ENCODE data around the gene DPP6. TPM values are rescaled to one million over a fixed set of nuclear protein-coding genes. Genes with fewer than 3 reads are reported as not detected.

DPP6 gene
- total and polyA plus RNA-seq, 2 of the 8 experiments (the other 6 are each of a cell fraction or from before 2014, with no cell fraction given) = 4.7 to 6.8 TPM

- Histone ChIP-seq H3K27me3 (replicated peaks in 1 of 4; ENCODE audit: control insufficient read depth in 3 of 4, extremely low read depth in 1 of 4, insufficient read depth in 3 of 4, low read length in 3 of 4) (no peaks in the 10 kb centered on the region), H3K14ac (ENCODE audit: insufficient read length) (no peak overlapping the region), H3K4ac (replicated peaks; ENCODE audit: insufficient read length, low read depth, low read length) (no peak overlapping the region), H3K4me3 (ENCODE audit: extremely low read depth in 1 of 4, insufficient read depth in 2 of 4, low read depth in 3 of 4, low read length in 4 of 4) (no peak overlapping the region), H3K23me2 (ENCODE audit: low read depth, low read length) (no peaks in the 10 kb centered on the region), H3K27ac (ENCODE audit: low read depth, low read length) (no peak overlapping the region), H3K36me3 (ENCODE audit: control insufficient read depth in 2 of 4, insufficient read depth in 4 of 4, low read length in 3 of 4) (no peaks in the 10 kb centered on the region), H4K20me1 (replicated peaks in 1 of 2; ENCODE audit: control insufficient read depth in 1 of 2, insufficient read depth in 2 of 2, low read length in 2 of 2) (no peaks in the 10 kb centered on the region), H3K79me1 (ENCODE audit: low read depth, low read length) (no peaks in the 10 kb centered on the region), H3K4me2 (ENCODE audit: insufficient read depth in 1 of 2, low read depth in 2 of 2, low read length in 2 of 2) (no peak overlapping the region), H3K18ac (ENCODE audit: extremely low read depth, low read length) (no peak overlapping the region), H3K4me1 (replicated peaks in 1 of 4; ENCODE audit: control insufficient read depth in 3 of 4, insufficient read depth in 4 of 4, low read length in 3 of 4) (no peaks in the 10 kb centered on the region; a peak in 2 of 7 replicates), H2BK120ac (replicated peaks; ENCODE audit: low read depth, low read length) (no peak overlapping the region), H3K9ac (replicated peaks in 1 of 4; ENCODE audit: extremely low read depth in 1 of 4, low read depth in 3 of 4, low read length in 3 of 4) (no peak overlapping the region), H2AFZ (ENCODE audit: low read length) (no peak overlapping the region), H3K56ac (replicated peaks; ENCODE audit: insufficient read length, low read depth, low read length) (no peak overlapping the region), H3K9me3 (ENCODE audit: insufficient read depth in 2 of 2, low read depth in 1 of 2, low read length in 1 of 2) (no peaks in the 10 kb centered on the region), H4K5ac (ENCODE audit: insufficient read length, low read depth, low read length) (no peak overlapping the region), H4K91ac (replicated peaks; ENCODE audit: insufficient read length, low read length) (no peak overlapping the region), H2BK20ac (ENCODE audit: low read length) (no peak overlapping the region), H2BK15ac (ENCODE audit: low read length) (no peak overlapping the region), H3K79me2 (ENCODE audit: control insufficient read depth in 1 of 2, insufficient read depth in 2 of 2, low read length in 2 of 2) (no peaks in the 10 kb centered on the region), H2BK12ac (ENCODE audit: low read depth, low read length) (no peak overlapping the region), H4K8ac (ENCODE audit: extremely low read depth, insufficient read depth, low read length) (peak overlapping the region; percentile 3; the same call in 1 of the 2 replicates), H2AK5ac (ENCODE audit: low read depth, low read length) (no peak overlapping the region), H3K23ac (ENCODE audit: insufficient read length) (no peak overlapping the region), H2BK5ac (ENCODE audit: low read depth, low read length) (no peak overlapping the region)
- FAIRE-seq (no peak), DNase-seq (ENCODE audit: low read depth in 1 of 2, low spot score in 2 of 2) (no peak)
- CTCF ChIA-PET (ENCODE audit: partially characterized antibody) = interaction anchor here (0.9 to 2.2 kb wide), 5 partner anchors 12 to 86 kb away, joined by 3 to 6 read pairs (median 3); no protein-coding TSS in a partner anchor
- 90% methylated on average over 4 of the region's 4 CpGs; no CpG with 5 or more reads in 1 of the 2 experiments for WGBS, 2 experiments (ENCODE audit: extremely low coverage in 1 of 2, insufficient coverage in 1 of 2, insufficient read length in 1 of 2, insufficient replicate concordance in 2 of 2, low coverage in 1 of 2, low lambda C conversion rate in 2 of 2, missing lambda C conversion rate in 1 of 2)
- POLR2A ChIA-PET (ENCODE audit: partially characterized antibody) = interaction anchor here (1.0 kb wide), 1 partner anchor 28 kb away, joined by 3 read pairs; no protein-coding TSS in a partner anchor
- TF ChIP-seq BACH1 (IDR thresholded peaks at IDR 0.05; ENCODE audit: low read length) = no peak
- peak in 2 of 3 experiments; percentile 13 to 24; a peak in 2 of 4 replicates for TF ChIP-seq CTCF (IDR thresholded peaks at IDR 0.05; ENCODE audit: control extremely low read depth in 1 of 3, insufficient read depth in 1 of 3, low read depth in 1 of 3, low read length in 3 of 3)
These were observed 641.5 kb downstream of the DPP6 start for GRCh38 chr7:154693661-154694060.
